GM12878 (cell line): ENCODE measurements around the gene RAMP1. TPM values are rescaled to one million over a fixed set of nuclear protein-coding genes. Genes with fewer than 3 reads are reported as not detected.

ENCODE experiments used
- ATAC-seq: fragments of 200-7000 bp; cut with Tn5 transposase; 3 replicates; pipeline ENCODE4 v1.9.1; 2020; ENCODE audit warnings: mild to moderate bottlenecking, moderate library complexity
- BruUV-seq: library from RNA; stranded (reverse); fragments of 400-500 nt; replicated peaks from 2 replicates; lab custom pipeline; 2021; lab: Mats Ljungman, UMichigan
- CTCF ChIA-PET: fragments of 300-600 bp; sonication (Branson Sonifier 250); formaldehyde crosslinking; extraction: SDS; loops from one replicate; lab custom pipeline; 2021; ENCODE audit warnings: inconsistent platforms; lab: Yijun Ruan, JAX
- POLR2A ChIA-PET: fragments of 350-600 bp; formaldehyde crosslinking; extraction: SDS; loops from one replicate; lab custom pipeline; 2021; ENCODE audit warnings: inconsistent platforms; lab: Charles Lee
- RAD21 ChIA-PET: fragments of 300-600 bp; sonication (Branson Sonifier 250); formaldehyde crosslinking; loops from one replicate; lab custom pipeline; 2023; ENCODE audit warnings: antibody characterized with exemption; ENCODE audit not compliant: unreplicated experiment; lab: Charles Lee
- SMC1A ChIA-PET: fragments of 300-600 bp; sonication (Branson Sonifier 250); formaldehyde crosslinking; loops from one replicate; lab custom pipeline; 2023; ENCODE audit not compliant: unreplicated experiment, uncharacterized antibody; lab: Charles Lee
- DNase-seq: peaks from one replicate; pipeline ENCODE4 v3.0.0-alpha.2; 2011; ENCODE audit warnings: low read depth, low spot score
- FAIRE-seq: peaks from 3 replicates; lab custom pipeline; 2011; peaks lifted over from hg19 to GRCh38; lab: Jason Lieb, UNC
- H2AFZ ChIP-seq: 2 replicates; pipeline ENCODE4 v1.6.0; 2011; ENCODE audit warnings: low read depth, low read length, control low read depth; ENCODE audit not compliant: control insufficient read depth
- H3K27ac ChIP-seq: 2 replicates; pipeline ENCODE4 v1.5.1; 2011; ENCODE audit warnings: control low read depth; ENCODE audit not compliant: control insufficient read depth, insufficient read depth
- H3K27me3 ChIP-seq, 2 experiments: replicated peaks in 1 of 2; 2 replicates each; pipeline versions ENCODE4 v1.6.0 to v1.6.1; 2011; ENCODE audit warnings: low read length in 1 of 2; ENCODE audit not compliant: control insufficient read depth in 2 of 2, insufficient read depth in 2 of 2
- H3K36me3 ChIP-seq, 2 experiments: 2 replicates each; pipeline ENCODE4 v1.5.1; 2011; ENCODE audit warnings: low read length in 1 of 2; ENCODE audit not compliant: control insufficient read depth in 2 of 2, insufficient read depth in 2 of 2
- H3K4me1 ChIP-seq: 2 replicates; pipeline ENCODE4 v1.6.1; 2011; ENCODE audit warnings: mild to moderate bottlenecking, low read length, moderate library complexity, mixed read lengths; ENCODE audit not compliant: control insufficient read depth, insufficient read depth
- H3K4me2 ChIP-seq: 2 replicates; pipeline ENCODE4 v1.6.0; 2011; ENCODE audit warnings: control low read depth; ENCODE audit not compliant: control insufficient read depth, insufficient read depth
- H3K4me3 ChIP-seq: fragments of 200-600 bp; sonication (generic); 2 replicates; pipeline ENCODE4 v1.5.1; 2016
- H3K79me2 ChIP-seq: 2 replicates; pipeline ENCODE4 v1.6.0; 2011; ENCODE audit warnings: low read length; ENCODE audit not compliant: control insufficient read depth, insufficient read depth
- H3K9ac ChIP-seq: 2 replicates; pipeline ENCODE4 v1.8.0; 2011; ENCODE audit warnings: low read length, control low read depth, mixed read lengths; ENCODE audit not compliant: control insufficient read depth, insufficient read depth
- H3K9me3 ChIP-seq: replicated peaks from 3 replicates; pipeline ENCODE4 v1.5.1; 2011; ENCODE audit warnings: mild to moderate bottlenecking, low read length; ENCODE audit not compliant: control insufficient read depth, insufficient read depth
- H4K20me1 ChIP-seq: 2 replicates; pipeline ENCODE4 v1.6.0; 2011; ENCODE audit not compliant: control insufficient read depth, insufficient read depth
- CBX3 ChIP-seq: fragments of 200-600 bp; sonication (generic); IDR thresholded peaks from 2 replicates; pipeline ENCODE4 v1.6.1; 2016; ENCODE audit warnings: low read depth, borderline replicate concordance
- CHD1 ChIP-seq: IDR thresholded peaks from 2 replicates; pipeline ENCODE4 v1.6.1; 2012; ENCODE audit warnings: low read depth, low read length, improper control_type of control experiment
- EGR1 ChIP-seq, 2 experiments: IDR thresholded peaks; 1 replicate in 1 of 2; 2 replicates in 1 of 2; pipeline ENCODE4 v1.6.1; 2011 to 2012; ENCODE audit warnings: low read depth in 2 of 2, low read length in 2 of 2, borderline replicate concordance in 1 of 2, mild to moderate bottlenecking in 1 of 2, moderate library complexity in 1 of 2
- HCFC1 ChIP-seq: fragments of 150-350 bp; IDR thresholded peaks from 2 replicates; pipeline ENCODE4 v1.6.1; 2014; ENCODE audit warnings: low read length
- HDAC6 ChIP-seq: fragments of 200-600 bp; sonication (generic); IDR thresholded peaks from one replicate; pipeline ENCODE4 v1.8.0; 2017; ENCODE audit warnings: antibody characterized with exemption; ENCODE audit not compliant: unreplicated experiment
- POLR2AphosphoS2 ChIP-seq: IDR thresholded peaks from 2 replicates; pipeline ENCODE4 v1.6.1; 2011; ENCODE audit warnings: low read depth, mild to moderate bottlenecking, low read length, improper control_type of control experiment, moderate library complexity
- SKIL ChIP-seq: fragments of 450-650 bp; IDR thresholded peaks from 2 replicates; pipeline ENCODE4 v1.6.1; 2017; ENCODE audit warnings: mild to moderate bottlenecking, low read depth, inconsistent platforms; ENCODE audit not compliant: poor library complexity, severe bottlenecking
- ZBTB11 ChIP-seq: fragments of 450-650 bp; formaldehyde crosslinking; IDR thresholded peaks from 2 replicates; pipeline ENCODE4 v1.5.0; 2022; ENCODE audit warnings: mild to moderate bottlenecking, missing genetic modification characterization
- WGBS: methylation state at CpG from one replicate; pipeline ENCODE4 v1.1.6; 2016; ENCODE audit warnings: low lambda C conversion rate; ENCODE audit not compliant: insufficient replicate concordance, insufficient coverage; ENCODE audit errors: missing lambda C conversion rate; 5-methylcytosine and 5-hydroxymethylcytosine counted together
- in situ Hi-C: fragments of 300-500 bp; cut with MboI; formaldehyde crosslinking; loops from 9 replicates; pipeline ENCODE4 v1.14.3; 2018; ENCODE audit warnings: mixed read lengths
- intact Hi-C: fragments of 100-400 bp; cut with micrococcal nuclease; formaldehyde crosslinking; loops from one replicate; pipeline ENCODE4 v1.14.2; 2022; ENCODE audit not compliant: unreplicated experiment
- polyA plus RNA-seq, 11 experiments: library from polyadenylated mRNA; depleted of rRNA in 4 of 11; unstranded in 6 of 11; stranded (reverse) in 5 of 11; fragments of >200 nt; fragmentation: Nextera tagmentation in 4 of 11; fragmentation: Illumina TruSeq in 1 of 11; extraction: Ambion mirVana in 4 of 11; extraction: Trizol in 1 of 11; gene quantifications; 1 replicate in 1 of 11; 2 replicates in 10 of 11; pipeline versions ENCODE4 v1.2.1 to v1.2.3, GENCODE V29; 2011 to 2016; ENCODE audit warnings: inconsistent platforms in 2 of 11, missing spikeins in 2 of 11, low read depth in 1 of 11
- total RNA-seq, 4 experiments: library from RNA; depleted of rRNA in 3 of 4; stranded (reverse); fragments of >200 nt in 3 of 4; fragmentation: Illumina TruSeq in 1 of 4; extraction: Trizol in 1 of 4; gene quantifications; 2 replicates each; pipeline versions ENCODE4 v1.2.1 to v1.2.3, GENCODE V29; 2013 to 2021
- TF ChIP-seq, protein P1 (sequence below): fragments of 450-650 bp; IDR thresholded peaks from 2 replicates; pipeline ENCODE4 v1.6.1; 2014; ENCODE audit warnings: mild to moderate bottlenecking
- TF ChIP-seq, protein P2 (sequence below): fragments of 450-650 bp; IDR thresholded peaks from 2 replicates; pipeline ENCODE4 v1.6.1; 2017; ENCODE audit warnings: antibody characterized with exemption, mild to moderate bottlenecking, moderate library complexity

Gene RAMP1
- total and polyA plus RNA-seq, 10 of the 15 experiments (the other 5 are each of a cell fraction or from before 2014, with no cell fraction given), result 0.11 to 0.19 (median 0.12) TPM; not detected in 7

GRCh38 chr2:237873421-237873831, 14.0 kb downstream of the RAMP1 start (continued):
- TF ChIP-seq SKIL (no peak), CHD1 (no peak), EGR1 (IDR thresholded peaks at IDR 0.05; ENCODE audit: borderline replicate concordance in 1 of 2, low read depth in 2 of 2, low read length in 2 of 2) (no peak)
- TF ChIP-seq, protein P1, sequence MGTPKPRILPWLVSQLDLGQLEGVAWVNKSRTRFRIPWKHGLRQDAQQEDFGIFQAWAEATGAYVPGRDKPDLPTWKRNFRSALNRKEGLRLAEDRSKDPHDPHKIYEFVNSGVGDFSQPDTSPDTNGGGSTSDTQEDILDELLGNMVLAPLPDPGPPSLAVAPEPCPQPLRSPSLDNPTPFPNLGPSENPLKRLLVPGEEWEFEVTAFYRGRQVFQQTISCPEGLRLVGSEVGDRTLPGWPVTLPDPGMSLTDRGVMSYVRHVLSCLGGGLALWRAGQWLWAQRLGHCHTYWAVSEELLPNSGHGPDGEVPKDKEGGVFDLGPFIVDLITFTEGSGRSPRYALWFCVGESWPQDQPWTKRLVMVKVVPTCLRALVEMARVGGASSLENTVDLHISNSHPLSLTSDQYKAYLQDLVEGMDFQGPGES, result no peak

DNA sequence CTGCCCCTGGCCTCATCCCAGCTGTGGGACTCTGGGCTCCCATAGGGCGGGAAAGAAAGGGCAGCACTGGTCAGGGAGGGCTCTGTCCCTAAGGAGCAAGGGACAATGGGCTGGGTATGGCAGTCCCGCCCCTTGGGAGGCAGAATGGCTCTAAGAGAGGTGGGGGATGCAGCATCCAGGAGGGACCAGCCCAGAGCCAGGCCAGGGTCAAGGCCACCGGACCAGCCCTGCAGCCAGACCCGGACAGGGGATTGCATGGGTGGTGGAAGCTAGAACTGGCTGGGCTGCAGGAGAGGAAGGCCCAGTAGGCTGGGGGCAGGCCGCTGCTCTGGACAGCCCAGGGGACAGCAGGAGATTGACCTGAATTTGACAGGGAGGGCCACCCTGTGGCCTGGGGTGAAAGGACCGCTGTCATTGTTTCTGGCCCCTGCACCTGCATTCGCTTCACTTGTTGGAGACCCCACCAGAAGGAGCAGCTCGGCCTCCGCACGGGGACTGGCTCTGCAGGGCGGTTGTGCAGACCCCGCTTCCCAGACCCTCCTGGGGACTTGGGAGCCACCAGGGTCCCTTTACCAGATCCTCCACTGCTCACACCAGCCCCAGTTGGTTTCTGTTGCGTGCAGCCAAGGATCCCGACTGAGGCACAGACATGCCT, 14.6 kb downstream of the RAMP1 start:
- DNase-seq (no peak), FAIRE-seq (no peak), ATAC-seq (no peak)
- H3K4me2 ChIP-seq, result no peak overlapping the region
- POLR2A ChIA-PET, result no interaction called here
- H3K27ac ChIP-seq, result no peak overlapping the region
- H3K36me3 ChIP-seq, result no peaks in the 10 kb centered on the region
- no peaks in the 10 kb centered on the region; a peak in 1 of 4 replicates for H3K27me3 ChIP-seq
- CTCF ChIA-PET, result no interaction called here
- SMC1A ChIA-PET, result no interaction called here
- peaks cover 1% of the 10 kb centered on the region for H3K4me1 ChIP-seq
- 46% methylated on average over 13 of the region's 14 CpGs for WGBS
- no peaks in the 10 kb centered on the region for H4K20me1 ChIP-seq
- no peaks in the 10 kb centered on the region for H3K79me2 ChIP-seq
- H2AFZ ChIP-seq, result no peak overlapping the region
- RAD21 ChIA-PET, result interaction anchor here (0.5 to 1.3 kb wide), 3 partner anchors 23 to 927 kb away, joined by 3 read pairs; no protein-coding TSS in a partner anchor
- no TSS peak for BruUV-seq
- intact Hi-C loops (no loop called here), in situ Hi-C loops (no loop called here)
- H3K9me3 ChIP-seq, result no peaks in the 10 kb centered on the region
- no peak overlapping the region for H3K4me3 ChIP-seq
- H3K9ac ChIP-seq, result no peak overlapping the region
- TF ChIP-seq ZBTB11 (CRISPR knock-in tag) (no peak), POLR2AphosphoS2 (no peak), HDAC6 (no peak), CBX3 (no peak), HCFC1 (no peak)
- TF ChIP-seq, protein P2, sequence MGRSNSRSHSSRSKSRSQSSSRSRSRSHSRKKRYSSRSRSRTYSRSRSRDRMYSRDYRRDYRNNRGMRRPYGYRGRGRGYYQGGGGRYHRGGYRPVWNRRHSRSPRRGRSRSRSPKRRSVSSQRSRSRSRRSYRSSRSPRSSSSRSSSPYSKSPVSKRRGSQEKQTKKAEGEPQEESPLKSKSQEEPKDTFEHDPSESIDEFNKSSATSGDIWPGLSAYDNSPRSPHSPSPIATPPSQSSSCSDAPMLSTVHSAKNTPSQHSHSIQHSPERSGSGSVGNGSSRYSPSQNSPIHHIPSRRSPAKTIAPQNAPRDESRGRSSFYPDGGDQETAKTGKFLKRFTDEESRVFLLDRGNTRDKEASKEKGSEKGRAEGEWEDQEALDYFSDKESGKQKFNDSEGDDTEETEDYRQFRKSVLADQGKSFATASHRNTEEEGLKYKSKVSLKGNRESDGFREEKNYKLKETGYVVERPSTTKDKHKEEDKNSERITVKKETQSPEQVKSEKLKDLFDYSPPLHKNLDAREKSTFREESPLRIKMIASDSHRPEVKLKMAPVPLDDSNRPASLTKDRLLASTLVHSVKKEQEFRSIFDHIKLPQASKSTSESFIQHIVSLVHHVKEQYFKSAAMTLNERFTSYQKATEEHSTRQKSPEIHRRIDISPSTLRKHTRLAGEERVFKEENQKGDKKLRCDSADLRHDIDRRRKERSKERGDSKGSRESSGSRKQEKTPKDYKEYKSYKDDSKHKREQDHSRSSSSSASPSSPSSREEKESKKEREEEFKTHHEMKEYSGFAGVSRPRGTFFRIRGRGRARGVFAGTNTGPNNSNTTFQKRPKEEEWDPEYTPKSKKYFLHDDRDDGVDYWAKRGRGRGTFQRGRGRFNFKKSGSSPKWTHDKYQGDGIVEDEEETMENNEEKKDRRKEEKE, result no peak
